H1 (cell line): ENCODE data around the gene CACNA1C. TPM values are rescaled to one million over a fixed set of nuclear protein-coding genes. Genes with fewer than 3 reads are reported as not detected.

Source experiments
- CTCF ChIA-PET: fragments of 300-600 bp; sonication (Branson Sonifier 250); formaldehyde crosslinking; loops from one replicate; lab custom pipeline; 2021; ENCODE audit not compliant: partially characterized antibody; lab: Charles Lee
- POLR2A ChIA-PET: fragments of 300-600 bp; sonication (Branson Sonifier 250); formaldehyde crosslinking; loops from one replicate; lab custom pipeline; 2021; ENCODE audit warnings: inconsistent platforms; ENCODE audit not compliant: partially characterized antibody; lab: Charles Lee
- DNase-seq, 2 experiments: peaks; one replicate each; pipeline versions ENCODE4 v3.0.0 to v3.0.0-alpha.2; 2010 to 2022; ENCODE audit warnings: low spot score in 2 of 2, low read depth in 1 of 2, mixed read lengths in 1 of 2
- FAIRE-seq: peaks from 2 replicates; lab custom pipeline; 2011; peaks lifted over from hg19 to GRCh38; lab: Jason Lieb, UNC
- H2AFZ ChIP-seq: 2 replicates; pipeline ENCODE4 v1.8.1; 2012; ENCODE audit warnings: low read length, inconsistent platforms
- H2AK5ac ChIP-seq: 2 replicates; pipeline ENCODE4 v1.6.1; 2013; ENCODE audit warnings: low read depth, low read length
- H2BK120ac ChIP-seq: replicated peaks from 2 replicates; pipeline ENCODE3; 2013; ENCODE audit warnings: low read depth, low read length, inconsistent platforms
- H2BK12ac ChIP-seq: 2 replicates; pipeline ENCODE4 v1.6.1; 2013; ENCODE audit warnings: low read depth, low read length
- H2BK15ac ChIP-seq: 2 replicates; pipeline ENCODE4 v1.6.1; 2013; ENCODE audit warnings: low read length
- H2BK20ac ChIP-seq: 2 replicates; pipeline ENCODE4 v1.6.1; 2013; ENCODE audit warnings: low read length
- H2BK5ac ChIP-seq: 2 replicates; pipeline ENCODE4 v1.6.1; 2013; ENCODE audit warnings: low read depth, low read length
- H3K14ac ChIP-seq: 2 replicates; pipeline ENCODE4 v1.6.1; 2013; ENCODE audit warnings: inconsistent platforms; ENCODE audit not compliant: insufficient read length
- H3K18ac ChIP-seq: 2 replicates; pipeline ENCODE4 v1.6.1; 2013; ENCODE audit warnings: low read length; ENCODE audit errors: extremely low read depth
- H3K23ac ChIP-seq: 2 replicates; pipeline ENCODE4 v1.6.1; 2013; ENCODE audit warnings: inconsistent platforms; ENCODE audit not compliant: insufficient read length
- H3K23me2 ChIP-seq: 2 replicates; pipeline ENCODE4 v1.6.1; 2013; ENCODE audit warnings: low read depth, low read length
- H3K27ac ChIP-seq: 2 replicates; pipeline ENCODE4 v1.6.1; 2011; ENCODE audit warnings: low read depth, low read length, inconsistent platforms
- H3K27me3 ChIP-seq, 4 experiments: replicated peaks in 1 of 4; 1 replicate in 1 of 4; 2 replicates in 3 of 4; pipeline versions ENCODE4 v1.6.1 to v1.8.1; 2011 to 2013; ENCODE audit warnings: low read length in 3 of 4, mild to moderate bottlenecking in 3 of 4, inconsistent platforms in 2 of 4, mixed read lengths in 2 of 4, moderate library complexity in 1 of 4; ENCODE audit not compliant: control insufficient read depth in 3 of 4, insufficient read depth in 3 of 4; ENCODE audit errors: extremely low read depth in 1 of 4
- H3K36me3 ChIP-seq, 4 experiments: 2 replicates each; pipeline versions ENCODE4 v1.6.1 to v1.8.1; 2011 to 2013; ENCODE audit warnings: mild to moderate bottlenecking in 4 of 4, low read length in 3 of 4, moderate library complexity in 2 of 4, control low read depth in 1 of 4, inconsistent platforms in 1 of 4; ENCODE audit not compliant: insufficient read depth in 4 of 4, control insufficient read depth in 2 of 4
- H3K4ac ChIP-seq: replicated peaks from 2 replicates; pipeline ENCODE3; 2013; ENCODE audit warnings: low read length, low read depth, mixed read lengths, inconsistent platforms; ENCODE audit not compliant: insufficient read length
- H3K4me1 ChIP-seq, 4 experiments: replicated peaks in 1 of 4; 1 replicate in 1 of 4; 2 replicates in 3 of 4; pipeline versions ENCODE4 v1.6.1 to v1.8.1; 2011 to 2013; ENCODE audit warnings: low read length in 3 of 4, inconsistent platforms in 2 of 4, mixed read lengths in 1 of 4; ENCODE audit not compliant: insufficient read depth in 4 of 4, control insufficient read depth in 3 of 4
- H3K4me2 ChIP-seq, 2 experiments: 2 replicates each; pipeline versions ENCODE4 v1.6.1 to v1.8.1; 2011 to 2013; ENCODE audit warnings: low read depth in 2 of 2, low read length in 2 of 2, control low read depth in 1 of 2, inconsistent platforms in 1 of 2, mild to moderate bottlenecking in 1 of 2; ENCODE audit not compliant: insufficient read depth in 1 of 2
- H3K4me3 ChIP-seq, 4 experiments: fragments of 200-600, 300-600 bp in 1 of 4; sonication (generic), shearing (Covaris generic), sonication (Bioruptor Twin) in 1 of 4; 2 replicates each; pipeline versions ENCODE4 v1.5.1 to v1.8.1; 2011 to 2016; ENCODE audit warnings: low read length in 4 of 4, low read depth in 3 of 4, control low read depth in 2 of 4, inconsistent platforms in 2 of 4, mild to moderate bottlenecking in 2 of 4, mixed read lengths in 1 of 4, moderate library complexity in 1 of 4; ENCODE audit not compliant: insufficient read depth in 2 of 4; ENCODE audit errors: extremely low read depth in 1 of 4
- H3K56ac ChIP-seq: replicated peaks from 2 replicates; pipeline ENCODE3; 2013; ENCODE audit warnings: low read depth, mild to moderate bottlenecking, mixed read lengths, low read length, inconsistent platforms; ENCODE audit not compliant: insufficient read length
- H3K79me1 ChIP-seq: 2 replicates; pipeline ENCODE4 v1.6.1; 2013; ENCODE audit warnings: low read depth, low read length, control low read depth
- H3K79me2 ChIP-seq, 2 experiments: 2 replicates each; pipeline versions ENCODE4 v1.6.1 to v1.8.1; 2012 to 2013; ENCODE audit warnings: low read length in 2 of 2, mild to moderate bottlenecking in 2 of 2, inconsistent platforms in 1 of 2; ENCODE audit not compliant: insufficient read depth in 2 of 2, control insufficient read depth in 1 of 2
- H3K9ac ChIP-seq, 4 experiments: replicated peaks in 1 of 4; 1 replicate in 1 of 4; 2 replicates in 3 of 4; pipeline versions ENCODE4 v1.6.1 to v1.8.1; 2011 to 2013; ENCODE audit warnings: low read depth in 3 of 4, low read length in 3 of 4, control low read depth in 2 of 4, mild to moderate bottlenecking in 2 of 4, moderate library complexity in 2 of 4, inconsistent platforms in 1 of 4; ENCODE audit errors: extremely low read depth in 1 of 4
- H3K9me3 ChIP-seq, 2 experiments: 2 replicates each; pipeline versions ENCODE4 v1.6.1 to v1.8.1; 2012 to 2013; ENCODE audit warnings: mild to moderate bottlenecking in 2 of 2, moderate library complexity in 2 of 2, control low read depth in 1 of 2, inconsistent platforms in 1 of 2, low read depth in 1 of 2, low read length in 1 of 2, mixed read lengths in 1 of 2; ENCODE audit not compliant: insufficient read depth in 2 of 2
- H4K20me1 ChIP-seq, 2 experiments: replicated peaks in 1 of 2; 2 replicates each; pipeline versions ENCODE3 to v1.8.1; 2011 to 2013; ENCODE audit warnings: inconsistent platforms in 2 of 2, low read length in 2 of 2, mild to moderate bottlenecking in 1 of 2; ENCODE audit not compliant: insufficient read depth in 2 of 2, control insufficient read depth in 1 of 2
- H4K5ac ChIP-seq: 2 replicates; pipeline ENCODE4 v1.6.1; 2013; ENCODE audit warnings: low read length, low read depth, mixed read lengths, inconsistent platforms; ENCODE audit not compliant: insufficient read length
- H4K8ac ChIP-seq: 2 replicates; pipeline ENCODE4 v1.8.0; 2013; ENCODE audit warnings: mild to moderate bottlenecking, moderate library complexity, low read length, inconsistent platforms; ENCODE audit not compliant: insufficient read depth; ENCODE audit errors: extremely low read depth
- H4K91ac ChIP-seq: replicated peaks from 2 replicates; pipeline ENCODE3; 2013; ENCODE audit warnings: low read length, mixed read lengths, inconsistent platforms; ENCODE audit not compliant: insufficient read length
- ASH2L ChIP-seq: fragments of 200-600, 300-600 bp; sonication (generic); IDR thresholded peaks from one replicate; pipeline ENCODE4 v1.7.1; 2017; ENCODE audit warnings: low read length
- KDM4A ChIP-seq: IDR thresholded peaks from one replicate; pipeline ENCODE4 v1.7.1; 2012; ENCODE audit warnings: low read depth, mild to moderate bottlenecking, moderate library complexity, low read length, inconsistent platforms; ENCODE audit not compliant: severe bottlenecking
- POLR2A ChIP-seq, 2 experiments: IDR thresholded peaks; 1 replicate in 1 of 2; 2 replicates in 1 of 2; pipeline ENCODE4 v1.6.1; 2011; ENCODE audit warnings: low read depth in 2 of 2, low read length in 2 of 2, mild to moderate bottlenecking in 2 of 2; ENCODE audit errors: control extremely low read depth in 1 of 2
- POU5F1 ChIP-seq: IDR thresholded peaks from 2 replicates; pipeline ENCODE4 v1.6.1; 2011; ENCODE audit warnings: low read depth, mild to moderate bottlenecking, low read length, moderate library complexity
- RAD21 ChIP-seq, 2 experiments: IDR thresholded peaks in 1 of 2; conservative IDR thresholded peaks in 1 of 2; 2 replicates each; pipeline ENCODE4 v1.6.1; 2011; ENCODE audit warnings: low read depth in 2 of 2, low read length in 2 of 2, improper control_type of control experiment in 1 of 2, inconsistent platforms in 1 of 2, mild to moderate bottlenecking in 1 of 2, moderate library complexity in 1 of 2
- SP1 ChIP-seq: IDR thresholded peaks from 2 replicates; pipeline ENCODE4 v1.6.1; 2011; ENCODE audit warnings: low read depth, low read length
- SP4 ChIP-seq: IDR thresholded peaks from 2 replicates; pipeline ENCODE4 v1.6.1; 2012; ENCODE audit warnings: low read length, inconsistent platforms
- SRF ChIP-seq: IDR thresholded peaks from 2 replicates; pipeline ENCODE4 v1.6.1; 2011; ENCODE audit warnings: mild to moderate bottlenecking, low read depth, low read length, moderate library complexity
- SUZ12 ChIP-seq: fragments of 200-600 bp; sonication (generic); IDR thresholded peaks from 2 replicates; pipeline ENCODE4 v1.6.1; 2012; ENCODE audit warnings: mild to moderate bottlenecking, inconsistent platforms, low read length, moderate library complexity, mixed read lengths
- TCF12 ChIP-seq: IDR thresholded peaks from 2 replicates; pipeline ENCODE4 v1.6.1; 2011; ENCODE audit warnings: low read depth, mild to moderate bottlenecking, low read length
- WGBS, 2 experiments: shearing (Covaris generic) in 1 of 2; methylation state at CpG; one replicate each; pipeline versions ENCODE4 v1.1.6 to v1.1.7; 2013 to 2015; ENCODE audit warnings: low lambda C conversion rate in 2 of 2, mixed read lengths in 2 of 2, inconsistent platforms in 1 of 2, low coverage in 1 of 2, missing lambda C conversion rate in 1 of 2; ENCODE audit not compliant: insufficient replicate concordance in 2 of 2, insufficient coverage in 1 of 2, insufficient read length in 1 of 2; ENCODE audit errors: extremely low coverage in 1 of 2, missing lambda C conversion rate in 1 of 2; 5-methylcytosine and 5-hydroxymethylcytosine counted together
- polyA plus RNA-seq, 7 experiments: library from polyadenylated mRNA; depleted of rRNA in 3 of 7; stranded (reverse) in 5 of 7; unstranded in 2 of 7; fragments of >200 nt in 5 of 7; fragments of 200-250 nt in 2 of 7; gene quantifications; 1 replicate in 5 of 7; 2 replicates in 1 of 7; 4 replicates in 1 of 7; pipeline versions ENCODE4 v1.2.1 to v1.2.3, GENCODE V29; 2011 to 2013; ENCODE audit warnings: missing spikeins in 2 of 7, mixed read lengths in 2 of 7
- total RNA-seq: library from RNA; stranded (reverse); fragmentation: NEBNext Ultra II Directional; extraction: Animal tissue kit (Norgen Biotek cat#: 25700); gene quantifications from 2 replicates; pipeline ENCODE4 v1.2.1, GENCODE V29; 2021
- TF ChIP-seq, protein P1 (sequence below): IDR thresholded peaks from 2 replicates; pipeline ENCODE4 v1.6.1; 2012; ENCODE audit warnings: inconsistent platforms
- TF ChIP-seq, protein P2 (sequence below): IDR thresholded peaks from 2 replicates; pipeline ENCODE4 v1.6.1; 2011; ENCODE audit warnings: low read length, improper control_type of control experiment
- TF ChIP-seq, protein P3 (sequence below): IDR thresholded peaks from 2 replicates; pipeline ENCODE4 v1.6.1; 2012; ENCODE audit warnings: inconsistent platforms

Gene CACNA1C
- total and polyA plus RNA-seq, 2 of the 8 experiments (the other 6 are each of a cell fraction or from before 2014, with no cell fraction given), result 1.3 TPM

DNA sequence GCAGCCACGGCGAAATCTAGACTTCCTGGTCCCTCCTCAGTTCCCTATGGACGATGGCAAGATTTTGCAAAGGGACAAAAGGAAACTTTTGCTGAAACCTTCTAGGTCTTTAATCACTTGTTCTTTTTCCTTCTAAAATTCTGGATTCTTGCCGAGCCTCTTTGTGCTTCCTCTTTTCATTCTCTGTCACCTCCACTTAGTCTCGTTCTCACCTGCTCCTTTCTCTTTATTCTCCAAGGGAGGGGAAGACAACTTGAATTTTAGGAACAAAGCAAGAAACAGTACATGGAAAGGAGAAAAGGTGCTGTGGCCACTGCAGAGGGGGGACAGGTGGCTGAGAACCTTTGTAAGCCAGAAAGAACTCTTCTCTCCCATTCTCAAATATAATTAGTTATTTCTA is 194.8 kb downstream of the CACNA1C start:
- no peak overlapping the region for H2AFZ ChIP-seq
- TF ChIP-seq SP4 (no peak), KDM4A (no peak), RAD21 (IDR thresholded peaks at IDR 0.05 in 1 of 2, conservative IDR thresholded peaks at IDR 0.05 in 1 of 2; ENCODE audit: low read depth in 2 of 2, low read length in 2 of 2) (no peak), SUZ12 (no peak), POU5F1 (no peak), TCF12 (no peak), ASH2L (no peak), SRF (no peak), POLR2A (IDR thresholded peaks at IDR 0.05; ENCODE audit: control extremely low read depth in 1 of 2, low read depth in 2 of 2, low read length in 2 of 2) (no peak), SP1 (no peak)
- TF ChIP-seq, protein P1, sequence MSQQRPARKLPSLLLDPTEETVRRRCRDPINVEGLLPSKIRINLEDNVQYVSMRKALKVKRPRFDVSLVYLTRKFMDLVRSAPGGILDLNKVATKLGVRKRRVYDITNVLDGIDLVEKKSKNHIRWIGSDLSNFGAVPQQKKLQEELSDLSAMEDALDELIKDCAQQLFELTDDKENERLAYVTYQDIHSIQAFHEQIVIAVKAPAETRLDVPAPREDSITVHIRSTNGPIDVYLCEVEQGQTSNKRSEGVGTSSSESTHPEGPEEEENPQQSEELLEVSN, result no peak
- TF ChIP-seq, protein P2, sequence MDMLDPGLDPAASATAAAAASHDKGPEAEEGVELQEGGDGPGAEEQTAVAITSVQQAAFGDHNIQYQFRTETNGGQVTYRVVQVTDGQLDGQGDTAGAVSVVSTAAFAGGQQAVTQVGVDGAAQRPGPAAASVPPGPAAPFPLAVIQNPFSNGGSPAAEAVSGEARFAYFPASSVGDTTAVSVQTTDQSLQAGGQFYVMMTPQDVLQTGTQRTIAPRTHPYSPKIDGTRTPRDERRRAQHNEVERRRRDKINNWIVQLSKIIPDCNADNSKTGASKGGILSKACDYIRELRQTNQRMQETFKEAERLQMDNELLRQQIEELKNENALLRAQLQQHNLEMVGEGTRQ, result no peak
- TF ChIP-seq, protein P3, sequence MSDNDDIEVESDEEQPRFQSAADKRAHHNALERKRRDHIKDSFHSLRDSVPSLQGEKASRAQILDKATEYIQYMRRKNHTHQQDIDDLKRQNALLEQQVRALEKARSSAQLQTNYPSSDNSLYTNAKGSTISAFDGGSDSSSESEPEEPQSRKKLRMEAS, result no peak

More for the DNA sequence above, 194.8 kb downstream of the CACNA1C start:
- Histone ChIP-seq H3K23ac (no peak overlapping the region), H2BK120ac (no peak overlapping the region), H4K5ac (no peak overlapping the region), H3K4me3 (no peak overlapping the region), H3K4me2 (no peak overlapping the region), H3K79me2 (no peaks in the 10 kb centered on the region), H3K4ac (no peak overlapping the region), H3K36me3 (no peaks in the 10 kb centered on the region), H4K8ac (no peak overlapping the region), H3K18ac (no peak overlapping the region), H2BK12ac (no peak overlapping the region), H3K79me1 (no peaks in the 10 kb centered on the region), H2BK5ac (no peak overlapping the region), H2BK15ac (no peak overlapping the region), H3K27me3 (no peaks in the 10 kb centered on the region), H3K9me3 (no peaks in the 10 kb centered on the region), H2AK5ac (no peak overlapping the region), H3K23me2 (no peaks in the 10 kb centered on the region), H3K4me1 (peaks cover 10 to 28% (median 27%) of the 10 kb centered on the region in 4 experiments), H2BK20ac (no peak overlapping the region), H3K27ac (no peak overlapping the region), H3K9ac (no peak overlapping the region), H3K56ac (no peak overlapping the region), H4K20me1 (no peaks in the 10 kb centered on the region), H3K14ac (no peak overlapping the region), H4K91ac (no peak overlapping the region)
- DNase-seq (no peak), FAIRE-seq (no peak)
- 69% methylated on average over 5 of the region's 5 CpGs; no CpG with 5 or more reads in 1 of the 2 experiments for WGBS, 2 experiments
- ChIA-PET CTCF (interaction anchor here (0.9 to 1.7 kb wide), 4 partner anchors 36 to 215 kb away, joined by 3 to 5 read pairs (median 3); no protein-coding TSS in a partner anchor), POLR2A (no interaction called here)
